DLD1 (cell line): ENCODE data around the gene FYCO1.
"Not testable (repeated sequence)": the region's sequence is repeated elsewhere in the genome, so short reads cannot be mapped to it uniquely, and the experiment has no call there.

Experiments
- in situ Hi-C: cut with HindIII; loops from 2 replicates; pipeline ENCODE4 v1.10.0; 2017; ENCODE audit warnings: low sequenced_read_pairs

Gene FYCO1

DNA sequence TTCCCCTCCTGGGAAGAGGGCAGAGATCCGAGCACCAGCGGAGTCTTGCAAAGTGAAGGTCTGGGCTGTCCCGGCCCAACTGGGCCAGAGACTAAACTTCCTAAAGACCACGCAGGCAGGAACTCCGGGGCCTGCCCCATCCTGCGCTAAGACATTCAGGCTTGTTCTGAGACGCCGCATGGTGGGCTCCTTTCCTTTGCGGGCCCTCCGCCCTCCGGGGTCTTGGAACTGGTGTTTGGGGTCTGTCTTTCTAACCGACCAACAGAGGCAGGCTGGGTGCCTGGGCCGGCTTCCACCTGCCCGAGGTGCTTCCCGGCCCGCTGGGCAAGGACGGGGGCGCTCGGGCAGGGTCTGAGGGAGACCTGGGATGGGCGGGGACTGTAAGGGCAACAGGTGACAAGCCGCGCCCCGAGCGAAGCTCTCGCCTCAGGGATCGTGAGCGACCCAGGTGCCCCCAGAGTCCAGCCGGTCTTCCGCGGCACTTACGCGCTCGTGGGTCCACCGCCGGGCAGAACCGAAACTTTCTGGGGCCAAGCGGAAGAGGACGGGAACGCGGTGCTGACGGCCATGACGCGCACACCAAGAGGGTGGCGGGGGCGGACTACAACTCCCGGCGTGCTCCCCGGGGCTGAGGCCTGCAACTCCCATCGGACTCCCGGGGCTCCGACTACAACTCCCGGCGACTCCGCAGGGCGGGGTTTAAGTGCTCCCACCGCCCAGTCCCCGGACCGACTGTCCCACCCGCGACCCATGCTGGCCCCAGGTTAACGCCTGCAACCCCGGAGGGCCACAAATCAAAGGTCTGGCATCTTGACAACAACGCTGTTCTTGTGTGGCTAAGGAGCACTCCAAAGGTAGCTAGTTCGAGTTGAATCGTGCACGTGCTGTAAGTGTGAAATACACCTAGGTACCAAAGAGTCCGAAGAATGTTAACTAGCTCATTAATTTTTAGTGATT is at the start of gene FYCO1:
Gene FYCO1, minus strand, starts transcription at position 589 of the 957 bp plus-strand sequence. CDS start 10,914 bp downstream, outside the sequence.
- in situ Hi-C loops: no loop called here

DNA sequence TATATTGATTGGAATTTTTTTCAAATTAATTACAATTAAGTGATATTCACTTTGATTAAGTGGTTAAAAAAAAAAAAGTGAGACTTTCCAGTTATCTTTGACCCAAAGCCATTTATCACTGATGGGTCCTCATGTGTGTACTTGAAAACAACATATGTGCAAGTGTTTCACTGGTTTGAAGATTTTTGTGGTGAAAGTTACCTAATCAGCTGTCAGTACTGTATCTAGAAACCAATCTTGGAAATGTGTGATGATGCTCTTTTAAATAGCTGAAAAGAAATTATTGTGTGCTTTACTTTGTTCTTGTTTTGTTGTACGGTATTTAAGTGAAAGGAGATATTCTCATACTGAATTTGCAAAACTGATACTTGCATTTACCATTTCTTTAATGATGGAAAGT is 43.3 kb upstream of the FYCO1 start:
- in situ Hi-C loops: no loop called here

DNA sequence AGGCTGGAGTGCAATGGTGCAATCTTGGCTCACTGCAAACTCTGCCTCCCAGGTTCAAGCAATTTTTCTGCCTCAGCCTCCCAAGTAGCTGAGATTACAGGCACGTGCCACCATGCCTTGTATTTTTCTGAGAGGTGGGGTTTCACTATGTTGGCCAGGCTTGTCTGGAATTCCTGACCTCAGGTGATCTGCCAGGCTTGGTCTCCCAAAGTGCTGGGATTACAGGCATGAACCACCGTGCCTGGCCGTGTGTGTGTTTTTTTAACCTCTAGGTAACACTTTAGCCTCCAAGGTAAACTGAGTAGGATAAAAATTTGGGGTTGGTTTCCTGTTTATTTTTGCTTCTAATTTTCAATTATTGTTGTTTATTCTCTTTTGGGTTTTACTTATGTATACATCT is 42.4 kb upstream of the FYCO1 start:
- in situ Hi-C loops: not testable (repeated sequence)

DNA sequence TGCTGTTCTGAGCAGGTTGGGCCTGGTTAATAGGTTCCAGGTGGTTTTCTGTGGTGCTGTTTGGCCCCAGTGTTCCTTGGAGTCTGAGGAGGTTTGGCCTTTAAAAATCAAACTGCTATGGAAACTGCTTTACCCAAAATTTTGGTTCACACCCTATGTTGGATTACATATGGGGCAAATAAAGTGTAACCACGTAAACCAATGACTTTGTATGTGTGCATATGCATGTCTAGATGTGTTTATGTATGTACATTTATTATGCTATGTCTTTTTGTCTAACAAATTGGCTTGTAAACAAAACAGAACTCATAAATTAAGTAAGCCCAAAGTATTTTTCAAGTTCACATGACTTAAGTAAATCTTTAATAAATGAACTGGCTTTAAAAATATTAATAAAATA is 40.6 kb upstream of the FYCO1 start:
- in situ Hi-C loops: no loop called here

DNA sequence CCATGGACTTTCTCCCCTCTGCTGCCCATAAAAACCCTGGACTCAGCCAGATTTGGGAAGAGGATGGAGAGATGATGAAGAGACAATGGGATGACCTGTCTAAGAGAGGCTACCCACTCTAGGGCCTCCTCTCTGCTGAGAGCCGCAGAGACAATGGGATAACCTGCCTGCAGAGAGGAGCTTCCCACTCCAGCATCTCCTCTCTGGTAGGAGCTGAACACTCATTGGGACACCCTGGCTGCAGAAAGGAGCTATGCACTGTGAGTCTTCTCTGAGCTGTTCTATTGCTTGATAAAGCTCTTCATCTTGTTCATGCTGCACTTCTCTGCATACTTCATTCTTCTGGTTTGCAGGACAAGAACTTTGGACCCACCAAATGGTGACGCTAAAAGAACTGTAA is 36.1 kb upstream of the FYCO1 start:
- in situ Hi-C loops: loop anchor here (5.0 kb wide), 1 partner anchor 46 kb away; no protein-coding TSS in a partner anchor

DNA sequence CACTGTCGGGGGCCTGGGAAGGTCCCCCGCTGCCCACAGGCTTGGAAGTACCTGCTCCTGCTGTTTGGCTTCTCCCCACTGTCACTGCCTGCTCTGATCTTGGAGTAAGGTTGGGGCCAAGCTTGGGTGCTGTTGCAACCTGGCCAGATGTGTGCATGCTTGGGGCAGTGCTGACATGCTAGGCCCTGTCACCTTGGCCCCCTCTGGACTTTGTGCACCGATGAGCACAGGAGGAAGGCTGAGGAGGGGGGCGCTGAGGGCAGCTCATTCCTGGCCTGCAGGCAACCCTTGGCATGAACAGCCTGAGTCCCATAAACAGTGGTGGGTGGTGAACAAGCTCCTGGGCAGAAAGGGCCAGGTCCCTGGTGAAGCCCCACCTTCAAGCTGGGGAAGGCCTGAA is 35.6 kb upstream of the FYCO1 start:
- in situ Hi-C loops: loop anchor here (5.0 kb wide), 1 partner anchor 46 kb away; no protein-coding TSS in a partner anchor

DNA sequence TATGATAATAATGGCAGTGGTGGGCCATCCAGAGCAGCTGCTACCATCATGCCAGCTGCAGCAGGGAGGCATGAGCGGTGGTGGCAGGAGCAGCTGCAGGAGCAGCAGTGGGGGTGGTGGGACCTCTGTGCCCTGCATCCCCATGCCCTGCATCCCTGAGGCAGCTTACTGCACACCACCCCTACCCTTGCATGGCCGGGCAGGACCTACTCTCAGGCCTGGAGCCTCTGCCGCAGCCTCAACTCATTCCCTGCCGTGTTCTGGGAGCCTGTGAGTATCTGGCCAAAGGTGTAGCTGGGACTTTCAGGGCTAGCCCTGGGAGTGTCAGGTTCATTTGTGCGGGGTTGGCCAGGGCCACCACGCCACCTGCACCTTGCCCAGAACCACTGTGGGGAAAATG is 35.0 kb upstream of the FYCO1 start:
- in situ Hi-C loops: loop anchor here (5.0 kb wide), 1 partner anchor 47 kb away; no protein-coding TSS in a partner anchor

DNA sequence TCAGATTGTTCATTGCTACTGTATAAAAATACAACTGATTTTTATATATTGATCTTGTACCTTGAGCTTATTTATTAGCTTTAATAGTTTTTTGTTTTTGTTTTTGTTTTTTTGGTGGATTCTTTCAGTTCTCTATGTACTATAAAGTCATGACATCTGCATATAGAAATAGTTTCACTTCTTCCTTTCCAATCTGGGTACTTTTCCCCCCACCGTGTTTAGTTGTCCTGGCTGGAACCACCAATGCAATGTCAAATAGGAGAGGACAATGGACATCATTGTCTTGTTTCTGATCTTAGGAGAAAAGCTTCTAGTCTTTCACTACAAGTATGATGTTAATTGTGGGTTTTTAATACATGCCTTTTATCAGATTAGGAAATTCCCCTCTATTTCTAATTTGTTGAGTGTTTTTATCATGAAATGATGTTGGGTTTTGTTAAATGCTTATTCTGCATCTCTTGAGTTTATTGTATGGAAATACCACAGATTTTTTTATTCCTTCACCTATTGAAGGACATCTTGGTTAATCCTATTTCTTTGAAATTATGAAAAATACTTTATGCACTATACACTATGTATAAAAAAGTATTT is 34.4 kb upstream of the FYCO1 start:
- in situ Hi-C loops: loop anchor here (5.0 kb wide), 1 partner anchor 47 kb away; no protein-coding TSS in a partner anchor

DNA sequence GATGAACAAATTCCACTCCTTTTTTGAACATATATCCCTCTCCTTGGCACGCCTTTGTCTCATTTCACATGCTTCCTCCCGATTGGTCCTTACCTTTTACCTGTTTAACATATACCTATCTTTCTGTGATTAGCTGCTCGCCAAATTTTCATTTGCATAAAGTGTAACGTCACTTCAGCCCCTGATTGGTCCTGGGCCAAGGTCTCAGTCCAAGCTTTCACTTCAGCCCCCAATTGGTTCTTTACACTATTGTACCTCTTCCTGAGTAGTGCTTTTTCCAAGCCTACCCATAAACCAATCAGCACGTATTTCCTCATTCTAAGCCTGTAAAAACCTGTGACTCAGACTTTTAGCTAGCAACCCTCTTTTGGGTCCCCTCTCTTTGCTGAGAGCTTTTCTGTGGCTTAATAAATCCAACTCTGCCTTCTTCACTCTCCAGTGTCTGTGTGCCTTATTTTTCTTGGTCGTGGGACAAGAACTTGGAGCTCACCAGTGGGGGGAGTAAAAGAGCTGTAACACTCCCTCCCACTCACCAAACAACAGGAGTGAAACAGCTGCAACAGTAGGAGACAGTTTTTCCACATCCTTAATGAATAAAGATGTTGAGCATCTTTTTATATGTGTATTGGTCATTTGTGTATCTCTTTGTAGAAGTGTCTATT is 32.2 kb upstream of the FYCO1 start:
- in situ Hi-C loops: no loop called here

DNA sequence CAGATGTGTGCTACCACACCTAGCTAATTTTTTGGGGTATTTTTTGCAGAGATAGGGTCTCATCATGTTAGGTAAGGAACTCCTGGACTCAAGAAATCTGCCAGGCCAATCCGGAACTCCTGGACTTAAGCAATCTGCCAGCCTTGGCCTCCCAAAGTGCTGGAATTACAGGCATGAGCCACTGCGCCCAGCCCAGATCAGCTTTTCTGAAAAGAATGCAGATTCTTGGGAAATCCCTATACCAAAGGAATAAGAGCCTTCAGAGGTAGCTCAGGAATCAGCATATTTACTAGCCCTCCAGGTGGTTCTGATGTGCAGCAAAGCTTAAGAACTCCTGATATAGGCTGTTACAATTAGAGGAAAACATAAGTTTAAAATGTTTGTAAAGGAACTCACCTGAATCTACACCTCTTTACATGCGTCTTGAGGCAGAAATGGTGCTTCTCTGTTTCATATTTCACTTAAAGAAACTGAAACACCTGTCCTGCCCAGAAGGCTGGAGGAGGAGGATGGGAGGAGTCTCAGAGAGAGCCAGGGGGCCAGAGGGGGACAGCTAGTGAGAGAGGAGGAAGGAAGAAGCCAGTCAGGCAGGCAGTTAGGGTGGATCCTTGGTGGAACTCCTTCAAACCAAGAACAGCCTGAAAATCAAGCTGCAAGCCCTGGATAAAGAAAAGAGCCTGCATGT is 31.5 kb upstream of the FYCO1 start, which contains the start of gene XCR1:
Gene XCR1, minus strand, starts transcription at position 463 of the 685 bp plus-strand sequence. CDS start 5,536 bp downstream, outside the sequence.
- in situ Hi-C loops: no loop called here

DNA sequence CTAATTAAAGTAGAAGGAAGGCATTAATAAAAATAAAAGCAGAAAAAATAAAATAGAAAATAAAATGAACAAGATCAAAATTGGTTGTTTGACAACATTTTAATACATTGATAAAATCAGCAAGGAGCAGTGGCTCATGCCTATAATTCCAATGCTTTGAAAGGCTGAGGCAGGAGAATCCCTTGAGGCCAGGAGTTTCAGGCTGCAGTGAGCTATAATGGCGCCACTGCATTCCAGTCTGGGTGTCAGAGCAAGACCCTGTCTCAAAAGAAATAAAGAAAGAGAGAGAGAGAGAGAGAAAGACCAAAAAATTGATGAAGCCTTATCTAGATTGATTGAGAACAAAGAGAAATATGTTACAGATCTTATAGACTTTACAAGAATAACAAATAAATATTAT is 29.5 kb upstream of the FYCO1 start:
- in situ Hi-C loops: no loop called here

DNA sequence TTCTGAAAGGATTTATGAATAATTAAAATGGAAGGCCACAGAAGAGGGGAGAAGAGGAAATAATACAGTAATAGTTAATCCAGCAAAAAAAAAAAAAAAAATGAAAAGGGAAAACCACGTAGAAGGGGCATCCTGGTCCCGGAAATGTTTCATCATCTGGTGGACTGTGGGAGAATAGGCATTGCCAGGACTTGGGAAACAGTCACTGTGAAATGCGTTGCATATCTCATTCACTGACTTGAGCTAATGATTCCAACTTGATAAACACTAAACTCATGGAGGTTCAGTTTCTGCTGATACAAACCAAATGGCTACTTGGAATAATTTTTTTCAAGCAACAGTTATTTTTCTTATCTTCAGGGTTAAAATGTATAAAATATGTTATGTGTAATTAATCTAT is 28.5 kb upstream of the FYCO1 start:
- in situ Hi-C loops: no loop called here

DNA sequence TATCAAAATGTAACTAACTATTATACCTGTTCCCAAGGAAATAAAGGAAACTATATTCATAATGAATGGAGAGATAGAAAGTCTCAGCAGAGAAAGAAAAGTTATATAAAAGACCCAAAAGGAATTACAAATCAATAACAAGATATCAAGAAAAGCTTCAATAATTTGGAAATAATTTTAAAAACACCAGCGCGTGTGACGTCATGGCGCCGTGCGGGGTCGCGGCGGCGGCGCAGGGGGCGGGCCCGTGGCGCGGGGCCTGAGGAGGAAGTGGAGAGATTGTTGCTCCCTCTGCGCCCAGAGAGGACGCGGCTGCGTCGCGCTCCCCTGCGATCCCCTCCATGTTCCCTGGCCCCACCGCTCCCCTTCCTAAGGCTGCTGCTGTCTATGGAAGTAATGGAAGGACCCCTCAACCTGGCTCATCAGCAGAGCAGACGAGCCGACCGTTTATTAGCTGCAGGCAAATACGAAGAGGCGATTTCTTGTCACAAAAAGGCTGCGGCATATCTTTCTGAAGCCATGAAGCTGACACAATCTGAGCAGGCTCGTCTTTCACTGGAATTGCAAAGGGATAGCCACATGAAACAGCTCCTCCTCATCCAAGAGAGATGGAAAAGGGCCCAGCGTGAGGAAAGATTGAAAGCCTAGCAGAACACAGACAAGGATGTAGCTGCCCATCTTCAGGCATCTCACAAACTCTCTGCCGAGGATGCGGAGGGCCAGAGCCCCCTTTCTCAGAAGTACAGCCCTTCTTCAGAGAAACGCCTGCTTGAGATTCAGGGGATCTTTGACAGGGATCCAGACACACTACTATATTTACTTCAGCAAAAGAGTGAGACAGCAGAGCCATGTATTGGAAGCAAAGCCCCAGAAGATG is 27.5 kb upstream of the FYCO1 start:
- in situ Hi-C loops: no loop called here

DNA sequence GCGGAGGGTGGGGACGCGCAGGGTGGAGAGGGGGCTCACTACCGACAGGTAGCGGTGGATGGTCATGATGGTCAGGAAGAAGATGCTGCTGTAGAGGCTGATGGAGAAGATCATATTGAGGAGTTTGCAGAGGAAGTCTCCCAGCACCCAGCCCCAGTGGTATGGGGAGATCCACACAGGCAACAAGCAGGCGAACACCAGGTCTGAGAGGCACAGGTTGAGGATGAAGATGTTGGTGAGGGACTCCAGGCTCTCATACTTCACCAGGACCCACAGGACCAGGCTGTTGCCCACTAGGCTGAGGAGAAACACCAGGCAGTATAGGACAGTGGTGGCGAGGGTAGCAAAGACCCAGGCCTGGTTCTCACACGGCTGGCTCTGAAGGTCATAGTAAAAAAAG is 25.9 kb upstream of the FYCO1 start:
- in situ Hi-C loops: no loop called here

DNA sequence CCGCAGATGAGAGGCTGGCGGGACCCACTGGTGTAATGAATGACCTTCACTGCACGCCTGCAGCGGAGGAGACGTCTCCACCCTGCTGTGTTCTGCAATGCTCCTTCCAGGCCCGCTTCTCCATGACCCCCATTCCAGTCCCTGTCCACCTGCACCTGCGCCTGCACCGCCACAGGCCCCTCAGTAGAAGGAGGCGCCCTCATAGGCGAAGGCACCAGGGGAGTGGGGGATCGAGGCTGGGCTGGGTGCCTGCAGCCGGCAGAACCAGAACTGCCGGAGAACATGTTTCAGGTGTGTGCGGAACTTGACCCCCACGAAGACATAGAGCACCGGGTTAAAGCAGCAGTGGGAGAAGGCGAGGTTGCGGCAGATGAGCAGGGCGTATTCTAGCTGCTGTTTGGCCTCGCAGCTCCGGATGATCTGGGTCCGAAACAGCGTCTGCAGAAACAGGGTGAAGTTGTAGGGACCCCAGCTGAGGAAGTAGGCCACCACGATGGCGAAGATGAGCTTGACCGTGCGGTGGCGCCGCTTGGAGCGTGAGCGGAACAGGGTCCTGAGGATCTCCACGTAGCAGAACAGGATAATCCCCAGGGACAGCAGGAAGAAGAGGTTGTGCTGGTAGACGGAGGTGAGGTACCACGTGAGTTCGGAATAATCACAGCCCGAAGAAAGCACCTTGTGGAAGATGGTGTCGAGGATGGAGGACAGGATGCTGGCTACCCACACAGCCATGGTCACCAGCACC is 25.3 kb upstream of the FYCO1 start:
- in situ Hi-C loops: no loop called here

DNA sequence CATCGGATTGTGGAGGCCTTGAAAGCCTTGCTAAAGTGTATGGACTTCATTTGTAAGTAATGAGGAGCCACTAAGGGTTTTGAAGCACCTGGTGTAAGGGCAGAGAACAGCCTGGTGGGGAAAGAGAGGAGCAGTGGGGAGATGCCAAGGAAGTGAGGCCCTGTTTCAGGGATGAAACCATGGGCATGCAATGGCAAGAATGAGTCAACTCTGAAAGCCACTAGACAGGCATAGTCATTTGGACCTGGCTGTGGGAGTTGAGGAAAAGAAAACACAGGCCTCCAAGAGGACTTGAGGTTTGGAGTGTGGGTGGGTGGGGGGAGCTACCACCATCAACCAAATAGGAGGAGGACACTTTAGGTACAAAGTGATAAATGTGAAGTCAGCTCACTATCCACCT is 24.1 kb upstream of the FYCO1 start:
- in situ Hi-C loops: loop anchor here (5.0 kb wide), 1 partner anchor 37 kb away; no protein-coding TSS in a partner anchor

DNA sequence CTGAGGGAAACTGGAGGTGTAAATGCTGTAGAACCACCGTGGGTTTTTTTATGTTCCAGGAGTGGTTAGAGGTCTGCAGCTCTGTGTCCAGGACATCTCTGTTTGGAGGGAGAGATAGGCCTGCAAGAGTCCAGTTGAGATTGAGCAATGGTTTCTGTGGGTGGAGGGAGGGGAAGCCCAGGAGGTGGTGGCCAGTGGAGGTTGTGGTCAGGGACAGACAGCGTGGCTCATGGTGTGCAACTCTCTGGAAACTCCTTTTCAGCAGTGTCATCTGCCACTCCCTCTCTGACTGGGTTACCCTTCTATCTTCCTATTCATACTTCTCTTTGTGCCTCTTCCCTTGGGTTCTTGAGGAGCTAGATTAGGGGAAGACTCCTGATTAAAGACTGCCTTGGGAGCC is 22.1 kb upstream of the FYCO1 start:
- in situ Hi-C loops: loop anchor here (5.0 kb wide), 1 partner anchor 35 kb away; no protein-coding TSS in a partner anchor

DNA sequence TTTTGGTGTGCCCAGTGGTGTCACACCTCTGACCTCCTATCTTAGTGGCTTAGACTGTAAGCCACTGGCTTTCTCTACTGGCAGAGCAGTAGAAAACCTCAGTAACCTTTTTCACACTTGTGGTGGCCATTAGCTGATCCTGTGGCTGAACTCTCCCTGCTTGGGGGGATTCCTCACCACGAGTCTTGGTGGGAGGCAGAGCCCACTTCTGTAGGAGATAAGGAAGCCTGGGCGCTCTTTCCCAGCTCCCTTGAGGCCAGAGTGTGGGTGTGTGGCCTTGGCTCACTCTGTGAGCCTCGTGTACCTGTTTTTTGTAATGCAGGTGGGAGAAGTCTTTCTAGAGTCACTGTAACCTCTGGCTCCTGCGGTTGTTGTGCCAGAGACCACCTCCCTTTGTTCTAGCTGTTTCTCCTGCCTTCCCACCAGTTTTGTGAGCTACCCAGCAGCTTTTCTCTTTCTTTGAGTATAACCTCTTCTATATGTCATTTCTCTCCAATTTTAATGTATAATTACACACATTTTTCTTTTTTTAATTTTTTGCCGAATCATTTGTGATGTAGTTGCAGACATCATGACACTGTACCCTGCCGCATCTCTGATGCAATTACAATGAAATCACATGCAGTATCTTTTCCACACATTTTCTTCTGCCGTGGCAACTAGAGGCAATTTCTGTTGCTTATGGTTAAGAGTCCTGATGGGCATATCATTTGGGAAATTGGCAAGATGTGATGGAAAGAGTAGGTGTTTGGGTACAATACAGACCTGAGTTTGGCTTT is 17.9 kb upstream of the FYCO1 start:
- in situ Hi-C loops: no loop called here
